Lower leg skin (tissue), 3 donors: ENCODE results near the gene VWA8.

Source experiments
- CTCF ChIP-seq, 3 donors: fragments of 450-650 bp; IDR thresholded peaks; one replicate each; pipeline ENCODE4 v1.5.1; 2016; ENCODE audit warnings: antibody characterized with exemption in 3 of 3, mild to moderate bottlenecking in 3 of 3, moderate library complexity in 2 of 3
- POLR2A ChIP-seq, 2 donors: fragments of 450-650 bp; IDR thresholded peaks; one replicate each; pipeline ENCODE4 v1.6.1; 2016 to 2017; ENCODE audit warnings: antibody characterized with exemption in 2 of 2, mild to moderate bottlenecking in 1 of 2, moderate library complexity in 1 of 2

- TF ChIP-seq POLR2A (IDR thresholded peaks at IDR 0.05) (no peak), CTCF (IDR thresholded peaks at IDR 0.05) (no peak)
Observed at GRCh38 chr13:41645331-41645730, 315.6 kb downstream of the VWA8 start.
